Measurements from ENCODE around the gene CREB5. TPM values are rescaled to one million over a fixed set of nuclear protein-coding genes. Genes with fewer than 3 reads are reported as not detected.

Gene CREB5
- total RNA-seq, 4 donors from 2014 or later = 6.6 to 18.6 (median 12.6) TPM

DNA sequence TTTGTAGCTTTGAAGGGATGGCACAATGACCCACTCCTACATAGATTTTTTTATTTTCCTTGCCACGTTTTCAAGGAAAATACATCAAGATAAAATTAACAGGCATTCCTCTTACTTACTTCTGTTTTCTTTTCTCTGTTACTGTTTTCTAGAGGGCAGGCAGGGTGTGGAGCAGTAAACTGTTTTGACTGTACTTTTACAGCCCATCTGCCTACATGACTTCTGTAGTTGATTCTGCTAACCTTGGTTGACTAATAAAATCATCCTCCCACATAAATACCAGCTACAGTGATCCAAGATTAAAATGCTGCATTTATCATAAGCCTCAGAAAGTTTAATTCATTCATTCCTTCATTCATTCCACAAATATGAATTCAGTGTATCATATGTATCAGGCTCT lies 387.3 kb downstream of the CREB5 start:
- Histone ChIP-seq H3K4me3 (no peak overlapping the region), H3K9me3 (no peaks in the 10 kb centered on the region), H3K27ac (replicated peaks in 1 of 4) (no peak overlapping the region), H3K36me3 (peaks cover 0 to 7% (median 2%) of the 10 kb centered on the region in 4 donors), H3K27me3 (no peaks in the 10 kb centered on the region), H3K4me1 (peaks cover 0 to 16% (median 13%) of the 10 kb centered on the region in 4 donors)
- TF ChIP-seq, protein P1, sequence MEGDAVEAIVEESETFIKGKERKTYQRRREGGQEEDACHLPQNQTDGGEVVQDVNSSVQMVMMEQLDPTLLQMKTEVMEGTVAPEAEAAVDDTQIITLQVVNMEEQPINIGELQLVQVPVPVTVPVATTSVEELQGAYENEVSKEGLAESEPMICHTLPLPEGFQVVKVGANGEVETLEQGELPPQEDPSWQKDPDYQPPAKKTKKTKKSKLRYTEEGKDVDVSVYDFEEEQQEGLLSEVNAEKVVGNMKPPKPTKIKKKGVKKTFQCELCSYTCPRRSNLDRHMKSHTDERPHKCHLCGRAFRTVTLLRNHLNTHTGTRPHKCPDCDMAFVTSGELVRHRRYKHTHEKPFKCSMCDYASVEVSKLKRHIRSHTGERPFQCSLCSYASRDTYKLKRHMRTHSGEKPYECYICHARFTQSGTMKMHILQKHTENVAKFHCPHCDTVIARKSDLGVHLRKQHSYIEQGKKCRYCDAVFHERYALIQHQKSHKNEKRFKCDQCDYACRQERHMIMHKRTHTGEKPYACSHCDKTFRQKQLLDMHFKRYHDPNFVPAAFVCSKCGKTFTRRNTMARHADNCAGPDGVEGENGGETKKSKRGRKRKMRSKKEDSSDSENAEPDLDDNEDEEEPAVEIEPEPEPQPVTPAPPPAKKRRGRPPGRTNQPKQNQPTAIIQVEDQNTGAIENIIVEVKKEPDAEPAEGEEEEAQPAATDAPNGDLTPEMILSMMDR (IDR thresholded peaks at IDR 0.05) = no peak
- TF ChIP-seq POLR2A (IDR thresholded peaks at IDR 0.05; ENCODE audit: low read depth) (no peak), EP300 (IDR thresholded peaks at IDR 0.05) (no peak)
- no peak for DNase-seq (ENCODE audit: extremely low spot score)
- intact Hi-C loops (cut with DNase I) = no loop called here
- 68% methylated on average over 1 of the region's 1 CpG for WGBS

DNA sequence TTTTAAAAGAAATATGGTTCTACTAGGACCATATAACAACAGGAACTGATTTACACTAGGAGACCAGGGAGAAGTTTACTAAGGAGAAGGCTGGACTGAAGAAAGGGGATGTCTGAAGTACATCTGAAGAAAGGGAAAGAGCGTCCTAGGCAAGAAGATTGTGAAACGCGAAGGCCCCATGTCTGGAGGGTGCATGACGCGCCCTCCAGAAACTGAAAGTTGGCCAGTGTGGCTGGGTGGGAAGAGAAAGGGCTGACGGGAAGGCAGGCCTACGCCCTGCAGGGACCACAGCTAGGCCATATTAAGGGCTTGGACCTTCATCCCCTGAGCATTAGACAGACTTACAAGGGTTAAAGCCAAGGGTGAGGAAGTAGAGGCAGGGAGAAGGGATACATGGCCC lies 387.8 kb downstream of the CREB5 start:
- intact Hi-C loops (cut with DNase I) = no loop called here
- Histone ChIP-seq H3K9me3 (no peaks in the 10 kb centered on the region), H3K4me1 (peaks cover 0 to 16% (median 13%) of the 10 kb centered on the region in 4 donors), H3K27me3 (no peaks in the 10 kb centered on the region), H3K36me3 (peaks cover 0 to 13% (median 4%) of the 10 kb centered on the region in 4 donors), H3K4me3 (no peak overlapping the region), H3K27ac (replicated peaks in 1 of 4) (peak overlapping the region in 1 of 4 donors; percentile 6)
- TF ChIP-seq EP300 (IDR thresholded peaks at IDR 0.05) = no peak
- no peak for TF ChIP-seq POLR2AphosphoS5 (IDR thresholded peaks at IDR 0.05)
- TF ChIP-seq, protein P1 (IDR thresholded peaks at IDR 0.05) = no peak
- no peak for TF ChIP-seq POLR2A (IDR thresholded peaks at IDR 0.05; ENCODE audit: low read depth)
- no peak for DNase-seq (ENCODE audit: extremely low spot score)
- 83% methylated on average over 7 of the region's 7 CpGs for WGBS

DNA sequence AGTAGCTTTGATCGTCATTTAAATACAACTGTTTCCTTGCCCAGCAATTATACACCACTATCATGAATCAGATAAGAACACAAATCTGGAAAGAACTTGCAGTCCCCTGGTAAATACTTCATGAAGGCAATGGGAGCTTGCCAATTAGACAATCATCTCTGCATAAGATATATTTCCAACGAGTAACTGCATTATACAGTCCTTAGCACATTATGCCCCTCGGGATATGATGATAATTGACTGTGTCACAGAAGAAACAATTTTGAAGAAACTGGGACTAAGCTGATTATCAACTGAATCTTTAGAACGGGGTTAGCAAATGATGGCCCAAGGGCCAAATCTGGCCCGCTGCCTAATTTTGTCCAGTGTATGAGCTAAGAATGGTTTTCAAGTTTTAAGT lies 390.1 kb downstream of the CREB5 start:
- H3K27ac ChIP-seq (replicated peaks in 1 of 4) = no peak overlapping the region
- WGBS = 86% methylated on average over 5 of the region's 5 CpGs
- intact Hi-C loops (cut with DNase I) = no loop called here
- H3K4me1 ChIP-seq = peaks cover 0 to 16% (median 13%) of the 10 kb centered on the region in 4 donors
- peaks cover 0 to 18% (median 5%) of the 10 kb centered on the region in 4 donors for H3K36me3 ChIP-seq
- DNase-seq (ENCODE audit: extremely low spot score) = no peak
- H3K4me3 ChIP-seq = no peak overlapping the region
- H3K27me3 ChIP-seq = no peaks in the 10 kb centered on the region
- TF ChIP-seq, protein P1 (IDR thresholded peaks at IDR 0.05) = no peak
- TF ChIP-seq EP300 (IDR thresholded peaks at IDR 0.05) = no peak
- no peak for TF ChIP-seq POLR2A (IDR thresholded peaks at IDR 0.05; ENCODE audit: low read depth)
- no peak for TF ChIP-seq POLR2AphosphoS5 (IDR thresholded peaks at IDR 0.05)
- no peaks in the 10 kb centered on the region for H3K9me3 ChIP-seq

DNA sequence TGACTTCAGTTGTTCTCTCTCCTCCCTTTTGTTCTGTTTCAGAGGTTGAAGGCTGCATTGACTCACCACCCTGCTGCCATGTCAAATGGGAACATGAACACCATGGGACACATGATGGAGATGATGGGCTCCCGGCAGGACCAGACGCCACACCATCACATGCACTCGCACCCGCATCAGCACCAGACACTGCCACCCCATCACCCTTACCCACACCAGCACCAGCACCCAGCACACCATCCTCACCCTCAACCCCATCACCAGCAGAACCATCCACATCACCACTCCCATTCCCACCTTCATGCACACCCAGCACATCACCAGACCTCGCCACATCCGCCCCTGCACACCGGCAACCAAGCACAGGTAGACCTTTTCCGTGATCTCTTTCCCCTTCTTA lies 391.8 kb downstream of the CREB5 start:
- Histone ChIP-seq H3K4me1 (peaks cover 0 to 5% (median 2%) of the 10 kb centered on the region in 4 donors), H3K27me3 (no peaks in the 10 kb centered on the region), H3K27ac (replicated peaks in 1 of 4) (no peak overlapping the region), H3K4me3 (no peak overlapping the region), H3K36me3 (peaks cover 0 to 22% (median 5%) of the 10 kb centered on the region in 4 donors), H3K9me3 (no peaks in the 10 kb centered on the region)
- DNase-seq (ENCODE audit: extremely low spot score) = no peak
- intact Hi-C loops (cut with DNase I) = no loop called here
- TF ChIP-seq POLR2AphosphoS5 (IDR thresholded peaks at IDR 0.05) = no peak
- TF ChIP-seq, protein P1 (IDR thresholded peaks at IDR 0.05) = no peak
- TF ChIP-seq EP300 (IDR thresholded peaks at IDR 0.05) = no peak
- no peak for TF ChIP-seq POLR2A (IDR thresholded peaks at IDR 0.05; ENCODE audit: low read depth)
- 94% methylated on average over 8 of the region's 8 CpGs for WGBS

DNA sequence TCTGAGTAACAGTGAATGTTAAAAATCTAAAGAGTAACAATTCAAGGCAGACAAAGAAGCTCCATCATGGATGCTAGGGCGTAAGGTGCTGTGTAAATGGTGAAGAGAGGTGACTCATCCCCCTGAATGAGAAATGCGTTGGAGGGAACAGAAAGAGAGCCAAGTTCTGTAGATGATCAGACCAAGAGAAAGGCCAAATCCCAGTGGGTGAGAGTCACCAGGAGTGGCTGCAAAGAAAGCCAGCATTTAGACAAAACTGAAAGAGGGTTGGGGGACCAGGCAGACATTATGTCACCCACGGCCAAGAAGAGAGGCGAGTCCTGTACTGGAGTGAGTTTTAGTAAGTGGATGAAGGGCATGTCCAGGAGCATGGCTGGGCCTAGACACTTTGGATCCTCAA lies 392.7 kb downstream of the CREB5 start:
- TF ChIP-seq POLR2A (IDR thresholded peaks at IDR 0.05; ENCODE audit: low read depth) (no peak), POLR2AphosphoS5 (IDR thresholded peaks at IDR 0.05) (no peak), EP300 (IDR thresholded peaks at IDR 0.05) (no peak)
- TF ChIP-seq, protein P1 (IDR thresholded peaks at IDR 0.05) = no peak
- WGBS = 68% methylated on average over 4 of the region's 4 CpGs
- intact Hi-C loops (cut with DNase I) = no loop called here
- no peaks in the 10 kb centered on the region for H3K9me3 ChIP-seq
- no peak overlapping the region for H3K4me3 ChIP-seq
- DNase-seq (ENCODE audit: extremely low spot score) = no peak
- H3K27ac ChIP-seq (replicated peaks in 1 of 4) = no peak overlapping the region
- H3K27me3 ChIP-seq = no peaks in the 10 kb centered on the region
- H3K4me1 ChIP-seq = no peaks in the 10 kb centered on the region
- H3K36me3 ChIP-seq = peaks cover 0 to 28% (median 5%) of the 10 kb centered on the region in 4 donors

Data from esophagus muscularis mucosa (tissue), 4 donors.